ENCODE measurements around the gene FNIP2.
A peak's percentile ranks its signal among the peaks of the same experiment; 100 is the strongest.

Gene FNIP2

GRCh38 chr4:158837527-158838141, 68.8 kb downstream of the FNIP2 start:
- no peak for DNase-seq (ENCODE audit: low spot score)

- no peak for DNase-seq (ENCODE audit: low spot score)
These were observed 71.3 kb downstream of the FNIP2 start for GRCh38 chr4:158840131-158840530.

DNA sequence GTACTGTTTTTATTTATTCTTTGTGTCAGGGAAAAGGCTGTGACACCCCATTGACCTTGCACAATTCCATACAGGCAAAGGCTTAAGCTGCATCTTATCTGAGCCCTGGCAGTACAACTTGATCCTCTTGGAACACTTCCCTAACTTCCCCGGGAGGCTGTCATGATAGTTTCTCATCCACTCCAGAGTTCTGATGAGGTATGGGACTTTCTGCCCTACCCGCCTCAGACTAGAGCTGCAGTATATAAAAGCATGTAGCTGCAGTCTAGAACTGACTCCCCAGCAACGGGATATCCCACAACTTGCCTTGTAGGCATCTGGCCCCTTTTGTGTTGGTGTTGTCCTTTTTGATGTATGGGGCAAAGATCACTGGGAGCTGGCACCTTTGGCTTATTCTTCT, 72.7 kb downstream of the FNIP2 start:
- no peak for DNase-seq (ENCODE audit: low spot score)

DNA sequence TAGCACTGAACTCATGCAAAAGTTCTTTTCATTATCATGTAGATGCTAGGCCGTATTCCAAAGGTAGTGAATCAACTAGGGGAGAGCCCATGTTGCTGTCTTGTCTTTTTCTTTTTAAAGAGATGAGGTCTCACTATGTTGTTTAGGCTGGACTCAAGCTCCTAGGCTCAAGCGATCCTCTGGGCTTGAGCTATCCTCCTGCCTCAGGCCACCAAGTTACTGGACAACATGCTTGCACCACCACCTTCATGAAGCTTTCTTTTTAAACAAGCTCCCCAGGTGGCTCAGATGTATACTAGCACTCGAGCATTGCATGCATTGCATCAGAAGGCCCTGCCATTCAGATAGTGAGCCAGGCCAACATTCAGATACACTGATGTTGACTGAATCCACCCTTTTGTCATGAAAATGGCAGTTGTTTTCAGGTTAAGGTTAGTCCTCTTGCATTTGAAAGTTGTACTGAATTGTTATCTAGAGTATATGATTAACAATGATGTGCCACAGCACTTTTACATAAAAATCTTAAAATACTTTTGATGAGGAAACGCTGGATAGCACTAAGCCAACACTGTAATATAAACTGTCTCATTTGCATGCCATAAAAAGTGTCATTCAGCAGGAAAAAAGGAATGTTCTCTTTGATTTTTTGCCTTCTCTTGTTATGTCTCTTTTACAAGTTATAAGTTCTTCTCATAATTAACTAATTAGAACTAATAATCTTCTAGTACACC, 76.7 kb downstream of the FNIP2 start:
- no peak for DNase-seq (ENCODE audit: low spot score)

DNA sequence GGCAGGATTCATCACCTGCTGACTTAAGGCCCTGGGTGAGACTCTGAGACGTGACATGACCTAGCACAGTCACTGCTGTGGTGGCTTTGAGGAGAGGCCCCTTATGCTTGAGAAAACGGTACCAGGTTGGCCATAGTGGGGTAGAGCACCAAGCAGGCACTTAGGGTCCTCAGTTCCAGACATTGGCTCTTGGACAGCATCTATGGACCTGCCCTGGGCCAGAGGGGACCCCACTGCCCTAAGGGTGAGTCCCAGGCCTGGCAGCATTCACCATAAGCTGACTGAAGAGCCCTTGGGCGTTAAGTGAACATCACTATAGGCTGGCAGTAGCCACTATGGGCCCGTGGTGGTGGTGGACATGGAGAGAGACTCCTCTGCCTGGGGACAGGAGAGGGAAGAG, 78.7 kb downstream of the FNIP2 start:
- DNase-seq (ENCODE audit: low spot score): no peak

- no peak for DNase-seq (ENCODE audit: low spot score)
These were observed 80.9 kb downstream of the FNIP2 start for GRCh38 chr4:158849681-158850080.

- no peak for DNase-seq (ENCODE audit: low spot score)
These were observed 81.5 kb downstream of the FNIP2 start for GRCh38 chr4:158850371-158850770.

DNA sequence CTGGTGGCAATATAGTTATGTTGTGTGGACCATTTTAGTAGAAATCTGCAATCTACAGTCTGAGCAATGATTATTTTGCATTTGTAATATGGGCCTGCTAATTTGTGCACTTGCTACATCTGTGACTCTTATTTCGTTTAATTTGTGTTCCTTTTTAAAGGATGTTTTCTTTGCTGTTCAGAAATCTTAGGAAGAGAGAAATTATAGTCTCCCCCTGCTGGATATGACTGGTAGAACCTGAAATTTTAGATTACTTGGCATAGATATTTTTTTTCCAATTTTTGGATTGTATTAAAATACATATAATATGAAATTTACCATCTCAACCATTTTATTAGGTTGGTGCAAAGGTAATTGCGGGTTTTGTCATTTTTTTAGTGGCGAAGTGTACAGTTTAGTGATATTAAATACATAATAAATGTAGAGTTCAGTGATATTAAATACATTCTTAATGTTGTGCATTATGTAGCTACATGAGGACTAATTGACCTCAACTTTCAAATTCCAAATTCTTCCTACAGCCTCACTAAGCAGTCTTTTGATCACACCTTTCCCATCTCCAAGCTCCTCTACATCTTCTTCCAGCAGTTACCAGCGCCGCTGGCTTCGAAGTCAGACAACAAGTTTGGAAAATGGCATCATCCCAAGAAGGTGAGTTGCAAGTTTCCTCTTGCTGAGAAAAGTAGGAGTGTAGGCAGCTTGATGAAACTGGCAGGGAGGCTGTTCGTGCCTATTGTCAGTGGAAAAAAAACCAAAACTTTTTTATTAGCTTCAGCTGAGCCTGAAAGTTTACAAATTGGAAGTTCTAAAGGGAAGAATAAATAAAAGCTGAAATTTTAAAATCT, 82.2 kb downstream of the FNIP2 start:
- peak; percentile 47 for DNase-seq (ENCODE audit: low spot score)

DNA sequence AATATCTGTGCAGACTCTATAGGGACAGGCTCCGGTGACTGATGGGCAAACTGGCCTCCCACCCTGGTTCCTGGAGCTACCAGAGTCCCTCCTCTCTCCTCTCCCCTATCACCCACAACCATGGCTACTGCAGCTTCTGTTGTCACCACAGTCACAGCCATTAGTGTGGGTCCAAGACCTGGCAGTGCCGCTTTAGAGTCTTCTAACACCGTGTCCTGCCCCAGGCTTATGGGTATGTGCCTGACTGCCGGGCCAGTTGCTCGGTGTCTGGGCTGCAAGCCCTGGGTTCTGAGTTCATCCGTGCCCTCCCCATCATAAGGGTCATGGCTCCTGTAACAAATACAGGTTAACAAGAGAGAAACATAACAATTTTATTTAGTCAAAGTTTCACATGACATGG, 85.4 kb downstream of the FNIP2 start:
- no peak for DNase-seq (ENCODE audit: low spot score)

DNA sequence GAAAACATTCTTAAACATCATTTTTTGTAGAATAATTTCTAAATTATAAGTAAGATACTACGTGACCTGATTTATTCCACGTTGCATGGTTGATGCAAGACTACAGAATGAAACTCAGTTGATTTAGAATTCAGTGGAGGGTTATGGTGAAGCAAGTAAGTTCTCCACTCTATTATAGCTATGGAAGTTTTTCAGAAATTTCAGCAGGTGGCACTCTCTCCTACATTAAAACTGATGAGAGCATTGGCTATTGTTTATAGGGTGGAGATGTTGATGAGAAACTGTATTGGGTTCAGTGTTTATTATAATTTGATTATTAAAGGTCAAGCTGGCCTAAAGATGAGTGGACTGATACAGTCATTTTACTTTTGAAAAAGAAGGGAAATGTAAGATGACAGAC, 88.0 kb downstream of the FNIP2 start:
- DNase-seq (ENCODE audit: low spot score): peak; percentile 42

- no peak for DNase-seq (ENCODE audit: low spot score)
These were observed 89.1 kb downstream of the FNIP2 start for GRCh38 chr4:158857951-158858350.

DNA sequence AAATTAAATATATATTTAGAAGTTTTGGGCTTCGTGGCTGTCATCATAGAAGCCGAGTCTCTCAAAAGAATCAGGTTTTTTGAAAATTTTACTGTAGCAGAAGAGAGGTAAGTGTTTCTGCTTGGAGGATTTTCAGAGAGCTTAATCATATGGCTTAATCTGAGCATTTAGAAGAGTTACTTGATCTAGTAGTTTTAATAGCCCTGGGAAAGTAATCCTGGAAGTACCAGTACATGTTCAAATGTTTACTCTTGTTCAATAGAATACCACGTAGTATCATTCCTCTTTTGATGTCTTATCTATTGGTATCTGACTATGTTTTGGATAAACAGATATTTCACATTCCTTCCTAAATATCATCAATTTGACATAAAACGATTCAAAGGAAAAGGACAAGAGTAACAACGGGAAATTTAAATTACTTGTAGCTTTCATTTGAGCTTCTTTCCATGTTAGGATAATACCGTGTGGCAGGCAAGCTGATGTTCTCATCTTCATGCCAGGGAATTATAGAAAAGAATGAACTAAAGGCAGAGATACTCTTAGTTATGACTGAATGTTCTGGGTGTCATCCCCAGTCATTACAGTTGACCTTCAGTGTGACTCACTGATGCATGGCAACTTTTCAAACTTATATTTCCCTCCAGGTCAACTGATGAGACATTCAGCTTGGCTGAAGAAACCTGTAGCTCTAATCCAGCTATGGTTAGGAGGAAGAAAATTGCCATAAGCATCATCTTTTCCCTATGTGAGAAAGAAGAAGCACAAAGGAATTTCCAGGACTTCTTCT, 89.8 kb downstream of the FNIP2 start:
- DNase-seq (ENCODE audit: low spot score): no peak

DNA sequence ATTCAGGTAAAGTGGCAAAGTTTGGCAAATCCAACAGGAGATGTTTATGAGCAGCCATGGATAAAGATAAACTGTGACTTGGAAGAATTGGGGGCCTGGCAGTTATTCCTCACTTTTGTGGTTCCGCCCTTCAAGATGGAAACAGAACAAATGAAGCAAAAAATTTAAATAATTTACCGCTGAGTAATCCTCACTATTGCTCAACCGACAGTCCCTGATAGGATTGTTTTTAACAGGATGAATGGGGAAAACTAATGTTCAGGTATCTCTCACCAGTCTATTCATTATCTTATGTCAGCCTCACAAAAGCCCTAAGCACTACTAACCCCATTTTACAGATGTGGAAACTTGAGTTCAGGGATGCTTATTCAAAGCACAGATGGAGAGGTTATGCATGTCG, 90.8 kb downstream of the FNIP2 start:
- no peak for DNase-seq (ENCODE audit: low spot score)

DNA sequence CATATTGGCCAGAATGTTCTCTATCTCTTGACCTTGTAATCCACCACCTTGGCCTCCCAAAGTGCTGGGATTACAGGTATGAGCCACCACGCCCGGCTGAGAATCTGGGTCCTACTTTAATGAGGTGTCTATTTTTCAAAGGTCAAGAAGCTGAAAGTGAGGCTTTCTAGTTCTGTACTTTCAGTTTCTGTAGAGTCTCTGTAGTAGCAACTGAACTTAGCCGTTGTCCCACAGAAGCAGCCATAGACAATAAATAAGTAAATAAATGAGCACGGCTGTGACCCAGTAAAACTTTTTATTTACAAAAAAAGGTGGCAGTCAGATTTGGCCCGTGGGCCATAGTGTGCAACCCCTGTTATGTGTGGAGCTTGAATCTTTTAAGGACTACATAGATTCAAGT, 92.0 kb downstream of the FNIP2 start:
- no peak for DNase-seq (ENCODE audit: low spot score)

DNA sequence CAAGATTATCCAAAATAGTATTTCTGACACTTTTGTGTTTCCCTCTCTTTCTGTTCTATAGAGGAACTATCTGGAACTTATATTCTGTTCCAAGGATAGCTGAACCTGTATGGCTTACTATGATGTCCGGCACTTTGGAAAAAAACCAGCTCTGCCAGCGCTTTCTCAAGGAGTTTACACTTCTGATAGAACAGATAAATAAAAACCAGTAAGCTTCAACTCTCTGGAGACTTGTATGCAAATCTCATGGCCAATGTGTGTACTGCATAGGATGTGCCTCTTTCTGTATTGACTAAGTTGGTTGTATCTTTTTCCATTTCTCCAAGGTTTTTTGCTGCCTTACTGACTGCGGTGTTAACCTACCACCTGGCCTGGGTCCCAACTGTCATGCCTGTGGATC, 92.5 kb downstream of the FNIP2 start:
- DNase-seq (ENCODE audit: low spot score): no peak

DNA sequence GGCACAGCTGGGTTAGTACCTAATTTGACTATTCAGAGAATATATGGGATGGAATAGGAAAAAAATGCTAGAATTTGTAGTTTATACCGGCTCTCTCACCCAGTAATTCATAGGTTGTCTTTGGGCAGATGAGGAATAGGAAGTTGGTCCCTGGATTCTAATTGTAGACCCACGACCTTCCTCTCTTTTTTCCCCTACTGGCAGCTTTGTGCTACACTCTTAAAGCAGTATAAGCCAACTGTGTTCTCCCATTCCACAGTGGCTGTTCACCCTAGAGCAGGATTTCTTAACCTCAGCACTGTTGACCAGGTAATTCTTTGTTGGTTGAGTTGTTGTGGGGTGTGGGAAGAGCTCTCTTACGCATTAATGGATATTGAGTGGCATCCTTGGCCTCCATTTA, 92.9 kb downstream of the FNIP2 start:
- DNase-seq (ENCODE audit: low spot score): no peak

GRCh38 chr4:158863296-158863695, 94.5 kb downstream of the FNIP2 start:
- DNase-seq (ENCODE audit: low spot score): no peak

DNA sequence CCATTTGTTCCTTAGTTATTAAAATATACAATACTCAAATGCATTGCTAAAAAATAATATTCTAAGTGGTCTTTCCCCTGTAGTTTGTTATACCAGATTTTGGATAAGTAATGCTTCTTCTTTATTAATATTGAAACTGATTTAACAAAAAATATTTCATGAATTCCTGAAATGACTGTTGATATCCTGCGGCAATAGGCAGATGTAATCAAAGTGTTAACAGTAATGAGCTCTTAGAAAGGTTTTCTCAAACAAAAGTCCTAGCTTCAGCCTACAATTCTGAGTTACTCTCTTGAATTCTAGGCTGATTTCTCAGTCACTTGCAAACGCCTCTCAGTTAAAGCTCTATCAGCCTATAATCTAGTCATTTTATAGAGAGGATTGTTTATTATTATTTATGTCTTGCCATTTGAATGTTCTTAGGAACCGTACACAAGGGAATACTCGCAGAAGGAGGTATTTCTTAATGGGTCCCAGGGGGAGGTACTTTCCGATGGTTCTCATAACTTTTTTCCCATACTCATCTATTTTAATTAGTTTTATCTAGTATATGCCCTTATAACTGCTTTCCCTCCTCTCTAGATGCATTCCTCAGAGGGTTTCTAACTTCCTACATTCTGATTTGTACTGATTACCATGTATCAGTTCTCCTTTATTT, 96.8 kb downstream of the FNIP2 start:
- no peak for DNase-seq (ENCODE audit: low spot score)

- no peak for DNase-seq (ENCODE audit: low spot score)
These were observed 100.2 kb downstream of the FNIP2 start for GRCh38 chr4:158869001-158869400.

GRCh38 chr4:158869761-158870160, 100.9 kb downstream of the FNIP2 start:
- DNase-seq (ENCODE audit: low spot score): no peak

DNA sequence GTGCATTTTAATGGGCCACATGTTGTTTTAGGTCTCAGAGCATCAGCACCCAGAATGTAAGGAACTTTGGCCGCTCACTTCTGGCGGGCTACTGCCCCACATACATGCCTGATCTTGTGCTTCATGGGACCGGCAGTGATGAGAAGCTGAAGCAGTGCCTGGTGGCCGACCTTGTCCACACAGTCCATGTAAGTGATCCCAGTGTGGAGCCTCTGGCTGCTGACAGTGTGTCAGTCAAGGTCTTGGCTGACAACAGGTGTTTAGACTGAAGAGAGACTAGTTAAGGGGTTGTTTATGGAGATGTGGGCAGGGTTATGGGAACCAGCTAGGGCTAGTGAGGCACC, 101.4 kb downstream of the FNIP2 start:
- no peak for DNase-seq (ENCODE audit: low spot score)
